Stimulated activated CD4-positive, alpha-beta T cell treated with anti-CD3 and anti-CD28 coated beads, Interleukin-1b, Interleukin-23, amount 100 ng/mL, for 1 hour (primary cell): Measurements from ENCODE around the gene TRIO.
"Not testable (repeated sequence)": the region's sequence is repeated elsewhere in the genome, so short reads cannot be mapped to it uniquely, and the experiment has no call there.

ENCODE experiments used
- DNase-seq, 2 donors: peaks; one replicate each; pipeline ENCODE4 v3.0.0-alpha.2; 2020; ENCODE audit warnings: low read depth in 2 of 2

The TRIO gene

GRCh38 chr5:14186059-14186830 is 43.1 kb downstream of the TRIO start:
- no peak for DNase-seq

- no peak for DNase-seq
Observed at GRCh38 chr5:14187157-14187556, 44.0 kb downstream of the TRIO start.

GRCh38 chr5:14187660-14188059 is 44.5 kb downstream of the TRIO start:
- DNase-seq = no peak

- no peak for DNase-seq
Observed at GRCh38 chr5:14188778-14189177, 45.6 kb downstream of the TRIO start.

- no peak for DNase-seq
Observed at GRCh38 chr5:14189680-14190079, 46.5 kb downstream of the TRIO start.

- no peak for DNase-seq
Observed at GRCh38 chr5:14190194-14191164, 47.3 kb downstream of the TRIO start.

GRCh38 chr5:14191325-14191724 is 48.2 kb downstream of the TRIO start:
- no peak for DNase-seq

GRCh38 chr5:14193496-14193895 is 50.4 kb downstream of the TRIO start:
- DNase-seq = no peak

GRCh38 chr5:14195588-14195987 is 52.4 kb downstream of the TRIO start:
- DNase-seq = no peak

GRCh38 chr5:14197056-14197455 is 53.9 kb downstream of the TRIO start:
- DNase-seq = no peak

- no peak for DNase-seq
Observed at GRCh38 chr5:14199902-14200301, 56.8 kb downstream of the TRIO start.

- no peak for DNase-seq
Observed at GRCh38 chr5:14200312-14200990, 57.3 kb downstream of the TRIO start.

- no peak for DNase-seq
Observed at GRCh38 chr5:14201325-14202045, 58.3 kb downstream of the TRIO start.

- DNase-seq = no peak
Observed at GRCh38 chr5:14202462-14202861, 59.3 kb downstream of the TRIO start.

GRCh38 chr5:14204011-14204670 is 61.0 kb downstream of the TRIO start:
- DNase-seq = no peak

- no peak for DNase-seq
Observed at GRCh38 chr5:14204785-14205321, 61.7 kb downstream of the TRIO start.

GRCh38 chr5:14206028-14206725 is 63.0 kb downstream of the TRIO start:
- DNase-seq = no peak

- not testable (repeated sequence) for DNase-seq
Observed at GRCh38 chr5:14207428-14207827, 64.3 kb downstream of the TRIO start.

- no peak for DNase-seq
Observed at GRCh38 chr5:14208071-14209021, 65.2 kb downstream of the TRIO start.
